SK-N-SH treated with all-trans-retinoic acid at 6 μM for 48 hours (cell line): Measurements from ENCODE around the gene ATP6V1D.

Source experiments
- RARB ChIP-seq: fragments of 250-450 bp; sonication (Bioruptor Pico); IDR thresholded peaks from 2 replicates; pipeline ENCODE4 v1.8.0; 2021; ENCODE audit warnings: mild to moderate bottlenecking, moderate library complexity
- ZNF8 ChIP-seq: fragments of 450-650 bp; formaldehyde crosslinking; IDR thresholded peaks from 2 replicates; pipeline ENCODE4 v1.5.0; 2020; ENCODE audit warnings: mild to moderate bottlenecking, moderate library complexity
- TF ChIP-seq, protein P1 (sequence below): fragments of 250-450 bp; sonication (Bioruptor Pico); IDR thresholded peaks from 2 replicates; pipeline ENCODE4 v1.8.0; 2020; ENCODE audit warnings: mild to moderate bottlenecking, moderate library complexity, borderline replicate concordance
- TF ChIP-seq, protein P2 (sequence below): fragments of 250-450 bp; sonication (Bioruptor Pico); IDR thresholded peaks from 2 replicates; pipeline ENCODE4 v1.5.1; 2020; ENCODE audit warnings: low read depth, mild to moderate bottlenecking, moderate library complexity

DNA sequence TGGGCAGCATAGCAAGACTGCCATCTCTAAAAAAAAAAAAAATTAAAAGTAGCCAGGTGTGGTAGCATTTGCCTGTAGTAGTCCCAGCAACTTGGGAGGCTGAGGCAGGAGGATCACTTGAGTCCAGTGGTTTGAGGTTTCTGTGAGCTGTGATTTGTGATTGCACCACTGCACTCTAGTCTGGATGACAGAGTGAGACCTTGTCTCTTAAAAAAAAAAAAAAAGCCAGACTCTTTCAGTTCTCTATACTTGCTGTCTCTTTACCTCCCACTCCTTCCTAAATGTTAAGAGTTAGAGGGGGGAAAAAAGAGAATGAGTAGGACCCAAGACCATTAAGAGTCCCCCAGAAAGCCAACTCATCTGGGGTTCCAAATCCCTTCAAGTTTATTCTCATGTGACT lies 18.3 kb upstream of the ATP6V1D start:
- TF ChIP-seq ZNF8 (no peak), RARB (no peak)
- TF ChIP-seq, protein P1, sequence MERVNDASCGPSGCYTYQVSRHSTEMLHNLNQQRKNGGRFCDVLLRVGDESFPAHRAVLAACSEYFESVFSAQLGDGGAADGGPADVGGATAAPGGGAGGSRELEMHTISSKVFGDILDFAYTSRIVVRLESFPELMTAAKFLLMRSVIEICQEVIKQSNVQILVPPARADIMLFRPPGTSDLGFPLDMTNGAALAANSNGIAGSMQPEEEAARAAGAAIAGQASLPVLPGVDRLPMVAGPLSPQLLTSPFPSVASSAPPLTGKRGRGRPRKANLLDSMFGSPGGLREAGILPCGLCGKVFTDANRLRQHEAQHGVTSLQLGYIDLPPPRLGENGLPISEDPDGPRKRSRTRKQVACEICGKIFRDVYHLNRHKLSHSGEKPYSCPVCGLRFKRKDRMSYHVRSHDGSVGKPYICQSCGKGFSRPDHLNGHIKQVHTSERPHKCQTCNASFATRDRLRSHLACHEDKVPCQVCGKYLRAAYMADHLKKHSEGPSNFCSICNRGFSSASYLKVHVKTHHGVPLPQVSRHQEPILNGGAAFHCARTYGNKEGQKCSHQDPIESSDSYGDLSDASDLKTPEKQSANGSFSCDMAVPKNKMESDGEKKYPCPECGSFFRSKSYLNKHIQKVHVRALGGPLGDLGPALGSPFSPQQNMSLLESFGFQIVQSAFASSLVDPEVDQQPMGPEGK (CRISPR knock-in tag) = no peak
- TF ChIP-seq, protein P2, sequence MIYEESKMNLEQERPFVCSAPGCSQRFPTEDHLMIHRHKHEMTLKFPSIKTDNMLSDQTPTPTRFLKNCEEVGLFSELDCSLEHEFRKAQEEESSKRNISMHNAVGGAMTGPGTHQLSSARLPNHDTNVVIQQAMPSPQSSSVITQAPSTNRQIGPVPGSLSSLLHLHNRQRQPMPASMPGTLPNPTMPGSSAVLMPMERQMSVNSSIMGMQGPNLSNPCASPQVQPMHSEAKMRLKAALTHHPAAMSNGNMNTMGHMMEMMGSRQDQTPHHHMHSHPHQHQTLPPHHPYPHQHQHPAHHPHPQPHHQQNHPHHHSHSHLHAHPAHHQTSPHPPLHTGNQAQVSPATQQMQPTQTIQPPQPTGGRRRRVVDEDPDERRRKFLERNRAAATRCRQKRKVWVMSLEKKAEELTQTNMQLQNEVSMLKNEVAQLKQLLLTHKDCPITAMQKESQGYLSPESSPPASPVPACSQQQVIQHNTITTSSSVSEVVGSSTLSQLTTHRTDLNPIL = no peak
